ENCODE measurements around the gene PTTG1IP. TPM values are rescaled to one million over a fixed set of nuclear protein-coding genes. Genes with fewer than 3 reads are reported as not detected.

The PTTG1IP gene
- total and polyA plus RNA-seq, 2 of the 13 experiments (the other 11 are each of a cell fraction or from before 2014, with no cell fraction given) = 161 to 700 TPM

DNA sequence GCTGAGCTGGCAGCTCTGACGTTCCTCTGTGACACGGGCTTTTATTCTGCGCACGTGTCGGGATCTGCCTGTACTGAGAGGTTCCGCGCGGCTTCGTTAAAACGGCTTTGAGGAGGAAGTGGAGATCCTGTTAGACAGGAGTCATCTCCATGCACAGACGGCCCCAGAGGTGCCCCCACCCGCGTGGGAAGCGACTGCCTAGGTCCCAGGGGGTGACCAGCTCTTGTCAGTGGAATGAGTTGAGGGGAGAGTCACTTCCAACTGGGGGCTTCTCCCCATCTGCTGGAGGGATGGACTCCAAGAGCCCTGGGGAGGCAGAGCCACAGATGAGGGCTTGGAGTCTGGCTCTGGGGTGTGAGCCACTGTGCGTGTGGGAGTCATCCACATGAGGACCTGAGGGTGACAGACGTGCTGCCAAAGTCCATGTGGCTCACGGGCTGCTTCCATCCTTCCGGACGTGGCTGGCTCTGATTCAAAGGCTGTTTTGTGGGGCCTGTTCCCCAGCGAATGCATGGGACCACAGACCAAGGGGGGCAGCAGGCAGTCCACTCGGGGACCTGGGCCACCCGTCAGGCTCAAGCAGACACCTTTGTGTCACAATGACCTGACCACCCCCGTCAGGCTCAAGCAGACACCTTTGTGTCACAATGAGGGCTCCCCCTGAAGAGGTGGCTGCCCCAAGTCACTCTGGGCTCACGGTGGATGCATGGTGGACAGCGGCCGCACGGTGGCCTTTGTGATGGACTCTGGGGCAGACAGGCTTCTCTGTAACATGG is 26.8 kb downstream of the PTTG1IP start (continued):
- TF ChIP-seq NFATC3 (CRISPR knock-in tag; IDR thresholded peaks at IDR 0.05) (no peak), ZHX1 (CRISPR knock-in tag; IDR thresholded peaks at IDR 0.05; ENCODE audit: low read depth) (no peak), KAT2B (IDR thresholded peaks at IDR 0.05; ENCODE audit: borderline replicate concordance, low read depth, low read length) (no peak), ZNF331 (CRISPR knock-in tag; IDR thresholded peaks at IDR 0.05) (peak; percentile 31; the same call in 1 of the 2 replicates), ZC3H13 (CRISPR knock-in tag; IDR thresholded peaks at IDR 0.05) (peak; percentile 27; the same call in 1 of the 2 replicates), ZMYM3 (CRISPR knock-in tag; IDR thresholded peaks at IDR 0.05) (no peak), SMAD9 (CRISPR knock-in tag; IDR thresholded peaks at IDR 0.05) (no peak), FOXP1 (IDR thresholded peaks at IDR 0.05) (no peak), FOXP1 (CRISPR knock-in tag; IDR thresholded peaks at IDR 0.05) (no peak), CCDC6 (CRISPR knock-in tag; IDR thresholded peaks at IDR 0.05) (0 out of 2 replicates have a peak, but pooled peaks have one; percentile 55), FOSL1 (CRISPR knock-in tag; IDR thresholded peaks at IDR 0.05; ENCODE audit: borderline replicate concordance) (no peak), THAP7 (CRISPR knock-in tag; IDR thresholded peaks at IDR 0.05) (no peak; the same call in 1 of the 2 replicates), MZF1 (CRISPR knock-in tag; IDR thresholded peaks at IDR 0.05; ENCODE audit: borderline replicate concordance) (no peak)
- TF ChIP-seq, protein P1, sequence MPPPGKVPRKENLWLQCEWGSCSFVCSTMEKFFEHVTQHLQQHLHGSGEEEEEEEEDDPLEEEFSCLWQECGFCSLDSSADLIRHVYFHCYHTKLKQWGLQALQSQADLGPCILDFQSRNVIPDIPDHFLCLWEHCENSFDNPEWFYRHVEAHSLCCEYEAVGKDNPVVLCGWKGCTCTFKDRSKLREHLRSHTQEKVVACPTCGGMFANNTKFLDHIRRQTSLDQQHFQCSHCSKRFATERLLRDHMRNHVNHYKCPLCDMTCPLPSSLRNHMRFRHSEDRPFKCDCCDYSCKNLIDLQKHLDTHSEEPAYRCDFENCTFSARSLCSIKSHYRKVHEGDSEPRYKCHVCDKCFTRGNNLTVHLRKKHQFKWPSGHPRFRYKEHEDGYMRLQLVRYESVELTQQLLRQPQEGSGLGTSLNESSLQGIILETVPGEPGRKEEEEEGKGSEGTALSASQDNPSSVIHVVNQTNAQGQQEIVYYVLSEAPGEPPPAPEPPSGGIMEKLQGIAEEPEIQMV (CRISPR knock-in tag; IDR thresholded peaks at IDR 0.05; ENCODE audit: low read depth) = peak; percentile 30
- TF ChIP-seq, protein P2, sequence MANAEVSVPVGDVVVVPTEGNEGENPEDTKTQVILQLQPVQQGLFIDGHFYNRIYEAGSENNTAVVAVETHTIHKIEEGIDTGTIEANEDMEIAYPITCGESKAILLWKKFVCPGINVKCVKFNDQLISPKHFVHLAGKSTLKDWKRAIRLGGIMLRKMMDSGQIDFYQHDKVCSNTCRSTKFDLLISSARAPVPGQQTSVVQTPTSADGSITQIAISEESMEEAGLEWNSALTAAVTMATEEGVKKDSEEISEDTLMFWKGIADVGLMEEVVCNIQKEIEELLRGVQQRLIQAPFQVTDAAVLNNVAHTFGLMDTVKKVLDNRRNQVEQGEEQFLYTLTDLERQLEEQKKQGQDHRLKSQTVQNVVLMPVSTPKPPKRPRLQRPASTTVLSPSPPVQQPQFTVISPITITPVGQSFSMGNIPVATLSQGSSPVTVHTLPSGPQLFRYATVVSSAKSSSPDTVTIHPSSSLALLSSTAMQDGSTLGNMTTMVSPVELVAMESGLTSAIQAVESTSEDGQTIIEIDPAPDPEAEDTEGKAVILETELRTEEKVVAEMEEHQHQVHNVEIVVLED (CRISPR knock-in tag; IDR thresholded peaks at IDR 0.05; ENCODE audit: borderline replicate concordance) = 0 out of 2 replicates have a peak, but pooled peaks have one; percentile 46
- TF ChIP-seq, protein P3, sequence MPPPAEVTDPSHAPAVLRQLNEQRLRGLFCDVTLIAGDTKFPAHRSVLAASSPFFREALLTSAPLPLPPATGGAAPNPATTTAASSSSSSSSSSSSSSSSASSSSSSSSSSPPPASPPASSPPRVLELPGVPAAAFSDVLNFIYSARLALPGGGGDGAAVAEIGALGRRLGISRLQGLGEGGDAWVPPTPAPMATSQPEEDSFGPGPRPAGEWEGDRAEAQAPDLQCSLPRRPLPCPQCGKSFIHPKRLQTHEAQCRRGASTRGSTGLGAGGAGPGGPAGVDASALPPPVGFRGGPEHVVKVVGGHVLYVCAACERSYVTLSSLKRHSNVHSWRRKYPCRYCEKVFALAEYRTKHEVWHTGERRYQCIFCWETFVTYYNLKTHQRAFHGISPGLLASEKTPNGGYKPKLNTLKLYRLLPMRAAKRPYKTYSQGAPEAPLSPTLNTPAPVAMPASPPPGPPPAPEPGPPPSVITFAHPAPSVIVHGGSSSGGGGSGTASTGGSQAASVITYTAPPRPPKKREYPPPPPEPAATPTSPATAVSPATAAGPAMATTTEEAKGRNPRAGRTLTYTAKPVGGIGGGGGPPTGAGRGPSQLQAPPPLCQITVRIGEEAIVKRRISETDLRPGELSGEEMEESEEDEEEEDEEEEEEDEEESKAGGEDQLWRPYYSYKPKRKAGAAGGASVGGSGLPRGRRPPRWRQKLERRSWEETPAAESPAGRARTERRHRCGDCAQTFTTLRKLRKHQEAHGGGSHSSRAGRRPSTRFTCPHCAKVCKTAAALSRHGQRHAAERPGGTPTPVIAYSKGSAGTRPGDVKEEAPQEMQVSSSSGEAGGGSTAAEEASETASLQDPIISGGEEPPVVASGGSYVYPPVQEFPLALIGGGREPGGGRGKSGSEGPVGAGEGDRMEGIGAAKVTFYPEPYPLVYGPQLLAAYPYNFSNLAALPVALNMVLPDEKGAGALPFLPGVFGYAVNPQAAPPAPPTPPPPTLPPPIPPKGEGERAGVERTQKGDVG (CRISPR knock-in tag; IDR thresholded peaks at IDR 0.05; ENCODE audit: borderline replicate concordance) = no peak

Measured in HepG2 (cell line).